Astrocyte (in vitro differentiated cells and primary cell): Measurements from ENCODE around the gene BMP4.

Experiments used
- CTCF ChIP-seq: IDR thresholded peaks from 2 replicates; pipeline ENCODE4 v1.5.1; 2011; ENCODE audit warnings: low read depth, mild to moderate bottlenecking, inconsistent platforms, low read length, moderate library complexity; ENCODE audit not compliant: insufficient read depth
- EZH2 ChIP-seq: IDR thresholded peaks from 2 replicates; pipeline ENCODE4 v1.6.1; 2012; ENCODE audit warnings: mild to moderate bottlenecking, low read length, inconsistent platforms; ENCODE audit not compliant: insufficient read depth

DNA sequence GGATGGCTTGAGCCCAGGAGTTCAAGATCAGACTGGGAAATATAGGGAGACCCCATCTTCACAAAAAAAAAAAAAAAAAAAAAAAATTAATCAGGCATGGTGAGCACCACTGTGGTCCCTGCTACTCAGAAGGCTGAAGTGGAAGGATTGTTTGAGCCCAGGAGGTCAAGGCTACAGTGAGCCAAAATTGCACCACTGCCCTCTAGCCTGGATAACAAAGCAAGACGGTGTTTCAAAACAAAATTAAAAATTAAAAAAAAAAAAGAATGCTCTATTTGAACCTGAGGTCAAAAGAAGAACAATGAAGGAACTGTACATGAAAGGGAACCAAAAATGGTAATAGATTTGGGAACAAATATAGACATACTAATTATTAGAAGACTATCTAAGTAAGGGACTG, 40.4 kb downstream of the BMP4 start:
- no peak for TF ChIP-seq CTCF
- no peak for TF ChIP-seq EZH2
